HG03354 (cell line): ENCODE data around the gene DUSP22.
"Not testable (repeated sequence)": the region's sequence is repeated elsewhere in the genome, so short reads cannot be mapped to it uniquely, and the experiment has no call there.

Experiments used
- ATAC-seq: cut with Tn5 transposase; IDR thresholded peaks from one replicate; pipeline ENCODE4 v1.9.1; 2021; ENCODE audit warnings: mild to moderate bottlenecking; ENCODE audit not compliant: unreplicated experiment, poor library complexity, severe bottlenecking

Gene DUSP22

GRCh38 chr6:278494-278893, 13.8 kb upstream of the DUSP22 start:
- no peak for ATAC-seq

- ATAC-seq: no peak
Measured at GRCh38 chr6:279341-280029, 12.8 kb upstream of the DUSP22 start.

- no peak for ATAC-seq
Measured at GRCh38 chr6:280775-281468, 11.4 kb upstream of the DUSP22 start.

- ATAC-seq: no peak
Measured at GRCh38 chr6:281469-282103, 10.7 kb upstream of the DUSP22 start.

GRCh38 chr6:282177-282866, 10.0 kb upstream of the DUSP22 start:
- ATAC-seq: no peak

DNA sequence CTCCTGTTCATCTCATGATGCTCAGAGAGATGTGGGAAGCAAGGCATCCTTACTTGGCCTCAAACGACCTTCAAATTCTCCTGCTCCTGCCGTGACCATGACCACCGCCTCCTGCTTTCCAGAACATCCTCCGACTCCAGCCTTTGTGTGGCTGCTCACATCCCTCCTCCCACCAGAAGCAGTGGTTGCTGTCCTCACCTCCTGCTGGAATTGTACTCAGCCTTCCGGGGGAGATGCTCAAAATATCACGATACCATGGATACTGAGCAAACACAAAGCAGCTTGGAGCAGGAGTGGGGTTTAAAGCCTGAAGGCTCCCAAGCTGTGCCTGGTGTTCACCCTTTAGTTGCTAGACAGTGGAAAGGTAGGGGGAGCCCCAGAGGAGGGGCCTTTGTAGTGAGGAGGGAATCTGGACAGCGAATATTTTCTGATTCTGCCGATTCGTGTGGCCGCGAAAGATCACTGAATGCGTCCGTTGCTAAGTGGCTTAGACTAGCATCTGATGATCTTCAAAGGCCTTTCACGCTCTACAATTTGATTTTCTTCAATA, 9.3 kb upstream of the DUSP22 start:
- ATAC-seq: no peak

- ATAC-seq: no peak
Measured at GRCh38 chr6:284486-284885, 7.8 kb upstream of the DUSP22 start.

DNA sequence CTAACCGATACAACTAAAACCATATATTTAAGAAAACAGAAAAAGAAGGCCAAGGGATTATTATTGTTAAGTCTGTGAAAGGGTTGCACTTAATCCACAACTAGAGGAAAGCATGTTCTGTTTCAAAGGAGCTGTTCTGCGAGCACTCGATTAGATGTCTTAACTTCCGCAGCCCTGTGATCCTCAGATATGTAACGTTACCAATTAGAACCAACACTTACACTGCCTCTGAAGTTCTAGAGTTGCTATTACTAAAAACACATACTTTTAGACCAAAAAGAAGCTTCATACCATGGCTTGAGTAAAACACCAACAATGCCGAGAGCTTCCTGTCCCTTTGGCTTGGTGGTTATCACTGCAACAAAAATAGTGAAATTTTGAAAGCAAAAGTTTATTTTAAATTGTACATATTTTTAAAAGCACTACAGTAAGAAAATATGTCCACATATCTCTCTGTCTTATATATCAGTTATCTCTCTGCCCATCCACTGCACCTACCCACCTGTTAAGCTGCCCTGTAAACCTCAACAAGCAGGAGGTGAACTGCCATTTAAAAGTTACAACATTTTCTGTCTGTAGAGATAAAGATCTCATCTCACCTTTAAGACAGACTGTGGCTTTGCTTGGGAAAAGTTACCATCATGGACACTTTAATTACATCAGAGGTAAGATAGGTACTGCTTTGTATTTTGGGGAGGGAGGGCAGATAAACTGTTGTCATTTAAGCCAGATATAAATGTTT, 7.1 kb upstream of the DUSP22 start:
- no peak for ATAC-seq

GRCh38 chr6:285902-286301, 6.4 kb upstream of the DUSP22 start:
- ATAC-seq: not testable (repeated sequence)

- ATAC-seq: peak; percentile 31
Measured at GRCh38 chr6:286681-287488, 5.4 kb upstream of the DUSP22 start.

- ATAC-seq: no peak
Measured at GRCh38 chr6:287489-287860, 4.8 kb upstream of the DUSP22 start.

DNA sequence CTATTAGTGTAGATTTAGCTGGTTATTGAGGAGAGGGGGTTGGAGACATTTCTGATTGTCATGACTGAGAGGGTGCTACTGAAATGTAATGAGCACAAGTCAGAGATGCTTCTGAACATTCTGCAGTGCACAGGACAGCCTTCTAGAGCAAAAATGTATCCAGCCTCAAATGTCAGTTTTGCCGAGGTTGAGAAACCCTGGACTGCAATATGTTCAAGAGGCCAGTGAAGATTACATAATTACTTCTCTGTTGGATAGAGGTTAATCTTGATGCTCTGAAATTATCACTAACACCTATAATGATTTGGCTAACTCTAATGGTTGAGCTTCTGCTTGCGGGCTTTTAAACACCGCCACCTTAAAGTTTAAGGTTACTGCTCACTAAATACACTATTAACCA, 3.4 kb upstream of the DUSP22 start:
- ATAC-seq: no peak

DNA sequence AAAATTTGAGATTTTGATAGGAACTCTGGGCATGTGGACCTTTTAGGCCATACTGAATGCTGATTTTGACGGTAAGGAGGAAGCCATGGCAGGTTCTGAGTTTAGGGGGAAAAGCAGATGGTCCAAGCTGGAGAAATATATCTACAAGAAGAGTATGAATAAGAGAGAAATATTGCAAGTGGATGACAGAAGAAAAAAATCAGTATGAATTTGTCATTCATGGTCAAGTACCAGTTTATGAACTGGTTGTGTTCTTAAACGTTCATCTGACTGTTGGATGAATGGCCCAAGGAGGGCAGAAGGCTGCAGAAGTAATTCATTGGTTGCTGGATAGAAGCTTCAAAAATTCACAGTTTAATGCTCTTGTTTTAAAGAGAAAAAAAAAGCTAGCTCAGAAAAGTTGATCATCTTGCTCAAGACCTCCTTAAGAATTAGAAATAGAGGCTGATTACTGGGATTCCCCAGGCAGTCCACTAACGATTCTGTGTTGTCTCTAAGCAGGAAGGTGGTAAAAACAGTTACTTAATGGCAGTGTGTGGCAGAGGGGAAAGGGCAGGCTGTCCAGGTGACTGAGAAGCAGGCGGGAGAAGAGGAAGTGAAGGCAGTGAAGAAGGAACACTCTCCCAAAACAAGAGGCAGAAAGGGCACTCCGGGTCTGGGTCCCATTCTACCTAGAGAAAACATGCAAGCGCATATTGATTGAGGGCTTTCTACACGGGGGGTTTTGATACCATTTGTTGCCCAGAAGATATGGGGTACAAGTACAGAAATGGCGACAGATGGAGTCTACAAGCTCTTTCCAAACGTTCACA, 2.0 kb upstream of the DUSP22 start:
- no peak for ATAC-seq

DNA sequence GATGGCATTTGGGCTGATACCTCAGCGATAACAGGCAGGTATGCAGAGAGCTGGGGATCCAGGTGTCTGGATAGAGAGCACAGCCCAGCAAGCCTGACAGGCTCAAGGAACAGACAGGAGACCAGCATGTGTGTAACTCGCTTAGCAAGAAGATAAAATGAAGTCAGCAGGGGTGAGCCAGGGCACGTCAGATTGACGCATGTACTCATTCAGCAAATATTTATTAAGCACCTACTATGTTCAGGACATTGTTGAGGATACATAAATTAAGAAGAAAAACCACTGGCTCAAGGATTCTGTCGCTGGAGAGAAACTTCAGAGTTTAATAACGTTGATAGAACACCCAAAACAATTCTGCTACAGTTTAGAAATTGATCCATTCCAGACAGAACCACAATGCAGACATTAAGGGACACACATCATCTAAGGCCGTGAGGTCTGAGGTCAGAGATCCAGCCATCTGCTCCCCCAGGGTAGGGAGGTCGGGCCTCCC, 1.0 kb upstream of the DUSP22 start:
- ATAC-seq: no peak

DNA sequence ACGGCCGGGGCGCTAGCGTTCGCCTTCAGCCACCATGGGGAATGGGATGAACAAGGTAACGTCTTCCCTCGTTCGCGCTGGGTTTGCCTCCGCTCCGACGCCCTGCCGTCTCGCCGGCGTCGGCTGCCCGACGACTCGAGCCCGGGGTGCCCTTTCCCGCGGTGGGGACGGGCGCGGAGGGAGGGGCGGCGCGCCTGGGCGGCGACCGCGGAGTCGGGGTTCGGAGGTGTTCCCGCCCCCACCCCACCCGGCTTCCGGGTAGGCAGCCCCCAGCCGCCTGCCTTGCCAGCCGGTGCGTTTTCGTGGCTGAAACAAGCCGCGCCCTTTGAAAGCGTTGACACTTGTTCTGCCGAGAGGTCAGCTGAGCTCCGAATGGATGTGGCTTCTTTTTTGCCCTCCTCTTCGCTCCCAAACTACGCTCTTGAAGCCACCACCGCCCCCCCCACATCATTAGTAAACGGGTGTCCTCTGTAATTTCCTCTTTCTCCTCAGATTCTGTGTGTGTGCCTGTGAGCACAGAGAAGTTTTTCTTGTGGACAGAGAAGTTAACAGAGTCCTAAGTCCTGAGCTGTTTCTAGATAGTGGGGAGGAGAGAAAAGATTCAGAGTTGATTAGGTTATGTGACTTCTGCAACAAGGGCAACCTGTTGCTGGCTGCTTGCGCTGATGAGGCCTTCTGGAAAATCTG, 362 bp downstream of the DUSP22 start:
- peak; percentile 25 for ATAC-seq

DNA sequence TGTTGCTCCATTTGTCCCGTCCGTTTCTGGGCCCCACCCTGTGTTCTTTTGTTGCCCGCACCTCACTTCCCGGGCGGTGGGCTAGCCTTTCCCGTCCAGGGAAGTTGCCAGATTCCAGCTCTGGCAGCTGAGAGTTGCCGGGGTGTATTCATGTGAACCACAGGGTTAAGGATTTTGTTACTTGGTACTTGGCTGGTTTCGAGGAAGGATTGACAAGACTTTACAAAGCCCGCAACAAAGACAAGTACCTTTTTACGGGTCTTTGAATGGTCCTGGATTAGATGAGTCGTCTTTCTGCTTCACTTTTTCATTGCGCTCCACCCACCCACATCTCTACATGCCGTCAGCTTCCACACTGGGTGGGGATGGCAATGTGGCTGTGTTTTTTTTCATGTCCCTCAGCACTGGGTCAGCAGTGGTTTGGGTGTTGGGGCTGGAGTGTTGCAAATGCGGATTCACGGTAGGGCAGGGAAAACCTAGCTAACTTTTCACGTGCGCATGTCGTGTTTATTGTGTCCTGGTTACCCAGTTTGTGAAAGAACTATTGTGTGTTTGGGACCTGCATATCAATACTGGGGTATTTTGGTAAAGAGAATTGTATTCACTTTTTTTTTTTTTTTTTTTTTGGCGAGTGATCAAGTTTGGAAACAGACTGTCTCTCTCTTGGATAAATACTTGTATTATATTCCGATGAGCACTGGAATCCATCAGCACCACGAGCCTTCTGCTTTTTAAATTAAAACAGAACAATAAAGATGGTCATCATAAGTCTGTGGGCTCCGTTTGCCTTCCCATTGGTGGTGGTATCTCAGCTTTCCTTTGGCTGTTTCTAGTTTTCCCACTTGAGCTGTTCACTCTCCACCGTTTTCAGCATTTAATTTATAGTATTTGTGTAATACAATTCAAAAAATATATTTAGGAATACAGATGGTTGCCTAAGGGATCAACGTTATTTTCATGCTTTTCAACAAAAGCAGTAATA, 1.2 kb downstream of the DUSP22 start:
- ATAC-seq: no peak
